ENCODE measurements around the gene ANKMY1.

ANKMY1 gene

DNA sequence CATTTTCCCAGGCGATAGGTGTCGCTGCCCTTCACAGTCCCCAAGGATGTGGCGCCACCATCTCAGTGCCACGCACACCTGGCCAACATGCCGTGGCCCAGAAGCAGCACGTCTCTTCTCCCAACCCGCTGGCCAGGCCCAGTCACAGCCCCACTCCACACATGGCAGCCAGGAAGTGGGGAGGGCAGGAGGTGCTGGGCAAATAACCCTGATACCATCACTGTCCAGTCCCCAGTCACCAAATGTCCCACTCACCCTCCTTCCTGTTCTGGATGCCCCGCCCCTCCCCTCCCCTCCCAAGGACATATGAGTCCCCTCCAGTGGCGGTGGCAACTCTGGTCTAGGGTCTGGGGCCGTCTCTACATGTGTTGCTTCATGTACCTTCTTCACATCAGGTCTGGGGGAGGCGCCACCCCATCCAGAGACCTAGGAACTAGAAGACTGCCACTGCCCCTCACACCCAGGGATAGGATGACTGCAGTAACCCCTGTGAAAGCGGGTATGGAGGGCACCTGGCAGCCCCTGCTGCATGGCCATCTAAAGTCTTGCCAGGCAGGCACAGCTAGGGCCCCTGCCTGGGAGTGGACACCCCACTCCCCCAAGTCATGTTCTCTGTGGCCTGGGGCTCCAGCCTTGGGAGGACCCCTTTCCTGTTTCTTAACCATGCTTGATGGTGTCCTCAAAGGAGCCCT is 21.4 kb upstream of the ANKMY1 start:
- DNase-seq: no peak

GRCh38 chr2:240578488-240578887 is 20.7 kb upstream of the ANKMY1 start:
- DNase-seq: no peak

GRCh38 chr2:240578110-240578450 is 20.3 kb upstream of the ANKMY1 start:
- DNase-seq: no peak

DNA sequence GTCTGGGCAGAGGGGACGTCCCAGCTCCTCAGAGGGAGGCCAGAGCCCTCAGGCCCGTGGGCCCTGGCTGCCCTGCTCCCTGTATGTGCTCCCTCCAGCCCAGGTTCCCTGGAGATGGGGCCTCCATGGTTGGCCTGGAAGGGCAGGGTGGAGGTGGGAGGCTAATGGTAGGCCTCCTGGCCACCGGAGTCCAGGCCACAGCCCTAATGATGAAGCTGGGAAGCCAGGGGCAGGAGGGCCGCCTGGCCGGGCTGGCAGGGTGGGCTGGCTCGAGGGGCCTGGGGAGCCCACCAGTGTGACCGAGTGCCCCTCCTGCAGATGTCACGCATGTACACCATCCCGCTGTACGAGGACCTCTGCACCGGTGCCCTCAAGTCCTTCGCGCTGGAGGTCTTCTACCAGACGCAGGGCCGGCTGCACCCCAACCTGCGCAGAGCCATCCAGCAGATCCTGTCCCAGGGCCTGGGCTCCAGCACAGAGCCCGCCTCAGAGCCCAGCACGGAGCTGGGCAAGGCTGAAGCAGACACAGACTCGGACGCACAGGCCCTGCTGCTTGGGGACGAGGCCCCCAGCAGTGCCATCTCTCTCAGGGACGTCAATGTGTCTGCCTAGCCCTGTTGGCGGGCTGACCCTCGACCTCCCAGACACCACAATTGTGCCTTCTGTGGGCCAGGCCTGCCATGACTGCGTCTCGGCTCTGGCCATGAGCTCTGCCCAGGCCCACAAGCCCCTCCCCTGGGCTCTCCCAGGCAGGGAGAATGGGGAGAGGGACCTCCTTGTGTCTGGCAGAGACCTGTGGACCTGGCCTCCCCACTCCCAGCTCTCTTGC is 19.7 kb upstream of the ANKMY1 start:
- DNase-seq: no peak

DNA sequence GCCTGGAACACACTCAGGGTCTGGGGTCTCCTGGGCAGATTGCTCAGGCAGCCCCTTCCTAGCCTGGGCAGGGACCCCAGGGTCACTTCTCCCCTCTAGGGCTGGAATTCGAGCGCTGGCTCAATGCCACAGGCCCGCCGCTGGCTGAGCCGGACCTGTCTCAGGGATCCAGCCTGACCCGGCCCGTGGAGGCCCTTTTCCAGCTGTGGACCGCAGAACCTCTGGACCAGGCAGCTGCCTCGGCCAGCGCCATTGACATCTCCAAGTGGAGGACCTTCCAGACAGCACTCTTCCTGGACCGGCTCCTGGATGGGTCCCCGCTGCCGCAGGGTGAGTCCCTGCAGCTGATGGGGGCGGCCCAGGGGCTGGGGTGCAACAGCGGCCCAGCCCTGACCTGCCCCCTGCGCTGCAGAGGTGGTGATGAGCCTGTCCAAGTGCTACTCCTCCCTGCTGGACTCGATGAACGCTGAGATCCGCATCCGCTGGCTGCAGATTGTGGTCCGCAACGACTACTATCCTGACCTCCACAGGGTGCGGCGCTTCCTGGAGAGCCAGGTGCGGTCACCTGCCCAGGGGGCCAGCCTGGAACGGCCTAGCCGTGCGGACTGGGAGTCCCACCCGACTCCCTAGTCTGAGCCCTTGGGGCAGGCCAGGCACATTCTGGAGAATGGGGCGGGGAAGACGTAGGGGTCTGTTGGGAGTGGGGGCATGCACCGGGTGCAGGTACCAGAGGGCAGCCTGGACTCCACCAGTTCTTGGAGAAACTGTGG is 18.8 kb upstream of the ANKMY1 start:
- DNase-seq: no peak

DNA sequence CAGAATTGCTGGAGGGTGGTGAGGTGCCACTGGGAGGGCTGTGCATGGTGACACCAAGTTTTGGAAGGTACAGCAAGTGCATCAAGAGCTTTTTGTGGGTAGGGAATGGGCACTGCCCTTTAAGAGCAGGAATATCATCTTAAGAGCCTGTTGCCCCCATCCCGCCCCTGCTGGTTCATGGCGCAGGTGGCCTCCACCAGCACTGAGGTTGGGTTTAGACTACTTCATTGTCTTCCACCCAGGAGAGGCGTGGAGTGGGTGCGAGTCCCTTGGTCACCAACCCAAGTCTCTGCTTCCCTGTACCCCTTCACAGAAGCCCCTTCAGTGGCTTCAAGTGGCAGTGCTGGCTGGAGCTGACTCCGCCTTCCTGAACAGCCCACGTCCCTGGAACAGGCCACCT is 18.2 kb upstream of the ANKMY1 start:
- DNase-seq: no peak

DNA sequence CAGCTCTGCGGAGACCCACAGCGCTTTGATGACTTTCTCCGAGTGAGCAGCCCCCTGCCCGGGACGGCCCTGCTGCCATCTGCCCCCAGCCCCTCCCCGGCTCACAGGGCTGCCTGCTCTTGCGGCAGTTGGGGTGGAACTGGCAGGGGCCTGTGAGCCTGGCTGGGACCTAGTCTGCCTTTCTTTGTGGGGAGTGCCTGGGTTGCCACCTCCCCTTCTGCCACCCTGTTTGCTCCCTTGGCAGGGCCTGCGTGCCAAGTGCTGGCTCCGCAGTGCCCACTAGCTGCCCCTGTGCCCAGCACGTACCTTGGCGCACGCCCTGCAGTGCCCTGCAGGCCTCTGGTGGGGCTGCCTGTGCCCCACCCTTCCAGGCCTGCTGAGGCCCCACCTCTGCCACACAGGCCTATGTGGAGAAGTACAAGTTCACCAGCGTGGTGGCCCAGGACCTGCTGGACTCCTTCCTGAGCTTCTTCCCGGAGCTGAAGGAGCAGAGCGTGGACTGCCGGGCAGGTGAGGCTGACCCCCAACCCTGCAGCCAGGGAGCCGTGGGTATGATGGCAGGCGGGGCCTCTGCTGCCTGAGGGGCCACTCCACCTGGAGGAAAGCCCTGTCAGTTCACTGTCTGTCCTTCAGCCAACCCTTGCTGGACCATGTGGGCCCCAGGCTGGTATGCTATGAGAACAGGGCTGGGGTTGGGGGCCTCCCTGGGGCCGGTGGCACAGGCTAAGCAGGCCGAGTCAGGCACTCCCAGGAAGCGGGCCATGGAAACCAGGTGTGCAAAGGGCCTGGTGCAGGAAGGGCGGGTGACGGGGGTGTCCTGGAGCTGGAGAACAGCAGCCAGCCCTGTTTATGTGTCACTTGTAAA is 17.5 kb upstream of the ANKMY1 start:
- DNase-seq: no peak

DNA sequence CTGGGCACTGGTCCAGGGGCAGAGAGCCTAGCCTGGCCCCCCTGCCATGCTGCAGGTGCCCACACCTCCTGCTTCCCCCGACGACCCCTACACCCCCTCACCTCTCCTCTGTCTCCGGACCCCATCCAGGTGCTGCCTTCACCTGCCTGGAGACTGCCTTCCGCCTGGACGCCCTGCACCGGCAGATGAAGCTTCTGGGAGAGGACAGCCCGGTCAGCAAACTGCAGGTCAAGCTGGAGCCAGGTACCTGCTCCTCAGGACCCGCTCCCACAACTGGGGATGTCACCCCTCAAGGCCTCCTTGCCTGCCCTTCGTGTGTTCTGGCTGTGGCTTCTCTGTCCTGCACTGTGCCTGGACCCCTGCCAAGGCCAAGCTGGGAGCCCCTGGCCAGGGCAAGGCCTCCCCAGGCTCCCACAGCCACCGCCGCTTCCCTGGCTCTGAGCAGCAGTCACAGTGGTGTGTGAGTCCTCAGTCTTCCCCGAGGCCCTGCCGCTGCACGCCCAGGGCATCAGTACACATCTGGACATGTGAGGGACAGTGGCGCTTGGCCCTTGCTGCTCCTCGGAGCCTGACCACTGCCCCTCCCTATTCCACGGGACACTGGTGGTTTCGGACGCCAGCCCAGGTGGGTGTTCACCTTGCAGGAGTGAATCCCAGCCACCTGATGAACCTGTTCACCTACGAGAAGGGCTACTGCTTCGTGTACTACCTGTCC is 16.8 kb upstream of the ANKMY1 start:
- DNase-seq: no peak

DNA sequence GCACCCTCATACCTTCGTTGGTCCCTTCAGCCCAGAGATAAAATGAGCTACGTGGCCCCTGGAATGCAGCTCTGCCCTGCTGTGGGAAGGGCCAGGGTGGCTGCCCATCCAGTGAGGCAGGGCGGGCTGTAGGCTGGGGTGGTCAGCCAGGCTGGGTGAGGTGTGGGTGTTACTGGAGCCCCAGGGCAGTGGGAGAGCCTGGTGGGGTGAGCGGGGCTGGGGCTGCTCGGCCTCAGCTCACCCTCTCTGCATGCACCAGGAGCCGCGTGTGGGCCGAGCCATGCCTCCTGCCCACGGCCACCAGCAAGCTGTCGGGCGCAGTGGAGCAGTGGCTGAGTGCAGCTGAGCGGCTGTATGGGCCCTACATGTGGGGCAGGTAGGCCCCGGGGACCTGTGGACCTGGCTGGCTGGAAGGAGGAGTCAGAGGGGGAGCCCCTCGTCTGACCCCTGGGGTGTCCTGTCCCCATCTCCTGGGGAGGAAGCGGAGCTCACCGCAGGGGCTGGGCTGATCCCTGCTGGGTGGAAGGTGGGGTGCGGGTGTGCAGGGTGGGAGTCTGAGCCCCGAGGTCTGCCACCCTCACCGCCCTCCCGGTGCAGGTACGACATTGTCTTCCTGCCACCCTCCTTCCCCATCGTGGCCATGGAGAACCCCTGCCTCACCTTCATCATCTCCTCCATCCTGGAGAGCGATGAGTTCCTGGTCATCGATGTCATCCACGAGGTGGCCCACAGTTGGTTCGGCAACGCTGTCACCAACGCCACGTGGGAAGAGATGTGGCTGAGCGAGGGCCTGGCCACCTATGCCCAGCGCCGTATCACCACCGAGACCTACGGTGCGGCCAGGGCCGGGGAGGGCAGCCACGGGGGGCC is 16.0 kb upstream of the ANKMY1 start:
- DNase-seq: no peak

GRCh38 chr2:240573071-240573515 is 15.3 kb upstream of the ANKMY1 start:
- no peak for DNase-seq

DNA sequence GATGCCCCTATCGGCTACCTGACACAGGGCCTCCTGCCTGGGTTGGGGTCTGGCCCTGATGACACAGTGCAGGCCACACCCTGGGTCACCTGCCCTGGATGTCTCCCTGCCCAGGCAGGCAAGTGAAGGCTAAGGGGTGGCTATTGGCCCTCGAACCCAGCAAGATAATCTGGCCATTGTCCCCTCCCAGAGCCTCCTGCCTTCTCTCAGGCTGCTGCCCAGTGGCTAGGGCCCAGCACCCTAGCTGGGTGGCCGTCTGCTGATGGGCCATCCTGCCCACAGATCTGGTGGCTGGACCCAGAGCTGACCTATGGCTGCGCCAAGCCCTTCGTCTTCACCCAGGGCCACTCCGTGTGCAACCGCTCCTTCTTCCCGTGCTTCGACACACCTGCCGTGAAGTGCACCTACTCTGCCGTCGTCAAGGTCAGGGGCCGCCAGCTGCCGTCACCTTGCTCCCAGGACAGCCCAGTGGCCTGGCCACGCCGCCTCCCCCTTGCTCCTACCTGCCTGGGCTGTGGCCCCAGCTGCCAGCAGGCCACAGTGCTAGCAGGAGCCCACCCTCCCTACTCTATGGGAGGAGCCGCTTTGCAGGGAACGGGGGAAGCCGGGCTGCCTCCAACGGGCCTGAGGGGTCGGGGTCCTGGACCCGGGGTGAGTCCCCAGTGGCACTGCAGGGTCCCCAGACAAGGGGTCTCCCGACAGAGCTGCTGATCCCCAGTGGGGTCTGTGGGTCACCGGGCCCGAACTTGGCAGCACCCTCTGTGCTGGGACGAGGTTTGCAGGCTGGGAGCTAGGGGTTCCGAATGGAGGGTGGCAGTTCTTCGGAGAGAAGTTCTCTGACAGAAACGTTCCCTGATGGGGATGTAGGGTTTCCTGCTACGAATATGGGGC is 14.6 kb upstream of the ANKMY1 start:
- no peak for DNase-seq

- no peak for DNase-seq
Measured at GRCh38 chr2:240571314-240571973, 13.7 kb upstream of the ANKMY1 start.

DNA sequence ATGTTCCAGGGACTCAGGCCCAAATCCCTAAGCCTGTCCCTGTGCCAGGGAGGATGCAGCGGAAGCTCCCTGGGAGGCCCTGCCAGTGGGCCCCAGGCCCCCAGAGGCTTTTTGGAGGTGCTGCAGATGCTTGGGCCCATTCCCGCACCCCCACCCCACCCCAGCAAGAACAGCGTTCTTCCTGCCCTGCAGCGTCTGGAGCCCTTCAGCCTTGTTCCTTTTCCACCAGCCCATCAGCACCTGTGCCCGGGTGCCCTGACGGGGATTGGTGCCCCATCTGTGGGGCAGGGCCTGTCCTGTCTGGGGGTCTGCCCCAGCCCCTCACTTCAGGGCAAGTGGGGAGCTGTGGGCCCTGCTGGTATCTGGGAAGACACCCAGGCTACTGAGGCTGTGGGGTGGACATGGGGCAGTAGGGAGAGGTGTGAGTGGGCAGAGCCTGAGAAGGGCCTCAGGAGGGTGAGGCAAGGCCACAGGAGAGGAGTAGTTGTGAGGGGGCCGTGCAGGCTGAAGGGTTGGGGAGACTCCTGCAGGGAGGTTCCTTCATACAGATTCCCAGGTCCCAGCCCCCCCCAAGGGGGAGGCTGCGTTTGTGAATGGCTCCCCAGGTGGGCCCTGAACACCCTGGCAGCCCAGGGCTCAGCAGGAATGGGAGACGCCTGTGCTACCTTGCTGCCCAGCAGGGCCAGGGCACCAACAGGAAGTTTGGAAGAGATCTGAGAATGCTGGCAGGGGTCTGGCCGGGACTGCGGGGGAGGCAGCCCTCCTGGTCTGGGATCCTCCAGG is 12.9 kb upstream of the ANKMY1 start:
- no peak for DNase-seq

- no peak for DNase-seq
Measured at GRCh38 chr2:240569998-240570530, 12.3 kb upstream of the ANKMY1 start.

DNA sequence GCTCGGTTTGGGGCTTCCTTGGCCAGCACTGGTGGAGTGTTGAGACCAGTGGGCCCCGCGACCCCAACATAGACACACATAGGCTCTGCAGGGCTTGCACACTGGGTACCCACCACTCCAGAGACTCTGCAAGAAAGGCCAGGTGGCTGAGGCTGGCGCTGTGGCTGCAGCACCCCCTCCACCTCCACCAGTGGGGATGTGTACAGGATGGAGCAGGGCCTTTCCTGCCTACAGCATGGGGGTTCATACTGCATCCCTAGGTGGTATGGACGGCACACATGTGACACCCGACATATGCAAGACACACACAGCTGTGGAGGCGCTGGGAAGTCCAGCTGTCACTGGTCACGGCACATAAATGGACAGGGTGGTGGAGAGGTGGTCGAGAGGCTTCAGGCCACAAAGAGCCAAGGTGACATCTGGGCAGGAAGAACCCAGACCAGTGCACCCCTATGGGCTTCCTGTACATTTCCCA is 11.8 kb upstream of the ANKMY1 start:
- DNase-seq: no peak

DNA sequence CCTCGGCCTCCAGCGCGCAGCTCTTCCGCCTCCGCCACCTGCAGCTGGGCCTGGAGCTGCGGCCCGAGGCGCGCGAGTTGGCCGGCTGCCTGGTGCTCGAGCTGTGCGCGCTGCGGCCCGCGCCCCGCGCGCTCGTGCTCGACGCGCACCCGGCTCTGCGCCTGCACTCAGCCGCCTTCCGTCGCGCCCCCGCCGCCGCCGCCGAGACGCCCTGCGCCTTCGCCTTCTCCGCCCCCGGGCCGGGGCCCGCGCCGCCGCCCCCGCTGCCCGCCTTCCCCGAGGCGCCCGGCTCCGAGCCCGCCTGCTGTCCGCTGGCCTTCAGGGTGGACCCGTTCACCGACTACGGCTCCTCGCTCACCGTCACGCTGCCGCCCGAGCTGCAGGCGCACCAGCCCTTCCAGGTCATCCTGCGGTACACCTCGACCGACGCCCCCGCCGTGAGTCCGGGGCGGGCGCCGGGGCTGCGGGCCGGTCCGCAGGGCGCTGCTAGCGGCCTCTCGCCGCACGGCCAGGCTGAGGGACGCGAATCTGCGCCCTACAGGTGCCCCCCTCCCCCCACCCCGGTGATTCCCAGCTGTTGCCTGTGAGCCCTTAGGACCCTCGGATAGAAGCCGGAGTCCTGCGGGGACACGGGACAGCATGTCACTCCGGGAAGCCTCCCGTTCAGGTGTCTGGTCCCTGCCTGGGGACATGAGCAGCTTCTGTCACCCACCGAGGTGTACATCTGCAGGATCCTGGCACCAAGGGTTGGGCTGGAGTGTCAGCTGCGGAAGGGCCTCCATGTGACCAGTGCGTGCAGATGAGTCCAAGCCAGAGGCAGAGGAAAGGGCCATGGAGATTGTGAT is 11.1 kb upstream of the ANKMY1 start:
- peak; percentile 65 to 69 for DNase-seq
